ENCODE results near the gene TRIM45. TPM values are rescaled to one million over a fixed set of nuclear protein-coding genes. Genes with fewer than 3 reads are reported as not detected.

Gene TRIM45
- total and polyA plus RNA-seq, 2 donors from 2014 or later: 4.5 to 4.8 TPM

GRCh38 chr1:117138106-117138505 lies 16.6 kb upstream of the TRIM45 start:
- Histone ChIP-seq H3K27ac (ENCODE audit: low read depth in 2 of 2, low read length in 2 of 2) (no peak overlapping the region), H3K9ac (ENCODE audit: low read length in 3 of 3) (no peak overlapping the region), H3K9me3 (ENCODE audit: control insufficient read depth in 2 of 3, insufficient read depth in 1 of 3, low read length in 3 of 3) (no peaks in the 10 kb centered on the region), H3K27me3 (ENCODE audit: control insufficient read depth, insufficient read depth, low read length) (no peaks in the 10 kb centered on the region), H3K4me3 (ENCODE audit: low read length in 3 of 3) (no peak overlapping the region), H3K36me3 (ENCODE audit: control insufficient read depth in 2 of 3, insufficient read depth in 3 of 3, low read length in 3 of 3) (no peaks in the 10 kb centered on the region), H3K4me1 (ENCODE audit: control insufficient read depth in 2 of 3, insufficient read depth in 2 of 3, low read depth in 1 of 3, low read length in 3 of 3) (no peaks in the 10 kb centered on the region)
- DNase-seq (no peak), FAIRE-seq (no peak)
- no peak for TF ChIP-seq CTCF (IDR thresholded peaks at IDR 0.05; ENCODE audit: borderline replicate concordance, extremely low read depth, insufficient read depth)
- intact Hi-C loops (cut with DNase I): no loop called here

- no peak overlapping the region for H3K27ac ChIP-seq (ENCODE audit: low read depth in 2 of 2, low read length in 2 of 2)
Measured at GRCh38 chr1:117137281-117137855, 15.8 kb upstream of the TRIM45 start.

GRCh38 chr1:117136749-117137148 lies 15.2 kb upstream of the TRIM45 start:
- H3K36me3 ChIP-seq (ENCODE audit: control insufficient read depth in 2 of 3, insufficient read depth in 3 of 3, low read length in 3 of 3): no peaks in the 10 kb centered on the region
- H3K27me3 ChIP-seq (ENCODE audit: control insufficient read depth, insufficient read depth, low read length): no peaks in the 10 kb centered on the region
- FAIRE-seq: no peak
- TF ChIP-seq CTCF (IDR thresholded peaks at IDR 0.05; ENCODE audit: borderline replicate concordance, extremely low read depth, insufficient read depth): no peak
- no peaks in the 10 kb centered on the region for H3K9me3 ChIP-seq (ENCODE audit: control insufficient read depth in 2 of 3, insufficient read depth in 1 of 3, low read length in 3 of 3)
- no peaks in the 10 kb centered on the region for H3K4me1 ChIP-seq (ENCODE audit: control insufficient read depth in 2 of 3, insufficient read depth in 2 of 3, low read depth in 1 of 3, low read length in 3 of 3)
- no peak overlapping the region for H3K27ac ChIP-seq (ENCODE audit: low read depth in 2 of 2, low read length in 2 of 2)
- no peak overlapping the region for H3K4me3 ChIP-seq (ENCODE audit: low read length in 3 of 3)
- intact Hi-C loops (cut with DNase I): no loop called here
- DNase-seq: no peak
- H3K9ac ChIP-seq (ENCODE audit: low read length in 3 of 3): no peak overlapping the region

More at GRCh38 chr1:117137281-117137855, 15.8 kb upstream of the TRIM45 start:
- TF ChIP-seq CTCF (IDR thresholded peaks at IDR 0.05; ENCODE audit: borderline replicate concordance, extremely low read depth, insufficient read depth): no peak
- H3K36me3 ChIP-seq (ENCODE audit: control insufficient read depth in 2 of 3, insufficient read depth in 3 of 3, low read length in 3 of 3): no peaks in the 10 kb centered on the region
- no peak overlapping the region for H3K9ac ChIP-seq (ENCODE audit: low read length in 3 of 3)
- H3K9me3 ChIP-seq (ENCODE audit: control insufficient read depth in 2 of 3, insufficient read depth in 1 of 3, low read length in 3 of 3): no peaks in the 10 kb centered on the region
- intact Hi-C loops (cut with DNase I): no loop called here
- H3K27me3 ChIP-seq (ENCODE audit: control insufficient read depth, insufficient read depth, low read length): no peaks in the 10 kb centered on the region
- DNase-seq (peak in 2 of 5 donors; percentile 26 to 40), FAIRE-seq (no peak)
- no peak overlapping the region for H3K4me3 ChIP-seq (ENCODE audit: low read length in 3 of 3)
- H3K4me1 ChIP-seq (ENCODE audit: control insufficient read depth in 2 of 3, insufficient read depth in 2 of 3, low read depth in 1 of 3, low read length in 3 of 3): no peaks in the 10 kb centered on the region

GRCh38 chr1:117135329-117135728 lies 13.8 kb upstream of the TRIM45 start:
- H3K9me3 ChIP-seq (ENCODE audit: control insufficient read depth in 2 of 3, insufficient read depth in 1 of 3, low read length in 3 of 3): no peaks in the 10 kb centered on the region
- H3K9ac ChIP-seq (ENCODE audit: low read length in 3 of 3): no peak overlapping the region
- H3K4me3 ChIP-seq (ENCODE audit: low read length in 3 of 3): no peak overlapping the region
- FAIRE-seq (no peak), DNase-seq (no peak)
- intact Hi-C loops (cut with DNase I): no loop called here
- no peaks in the 10 kb centered on the region for H3K36me3 ChIP-seq (ENCODE audit: control insufficient read depth in 2 of 3, insufficient read depth in 3 of 3, low read length in 3 of 3)
- no peaks in the 10 kb centered on the region for H3K4me1 ChIP-seq (ENCODE audit: control insufficient read depth in 2 of 3, insufficient read depth in 2 of 3, low read depth in 1 of 3, low read length in 3 of 3)
- no peaks in the 10 kb centered on the region for H3K27me3 ChIP-seq (ENCODE audit: control insufficient read depth, insufficient read depth, low read length)
- TF ChIP-seq CTCF (IDR thresholded peaks at IDR 0.05; ENCODE audit: borderline replicate concordance, extremely low read depth, insufficient read depth): no peak
- no peak overlapping the region for H3K27ac ChIP-seq (ENCODE audit: low read depth in 2 of 2, low read length in 2 of 2)
